Measurements from ENCODE around the gene PARD3B. TPM values are rescaled to one million over a fixed set of nuclear protein-coding genes. Genes with fewer than 3 reads are reported as not detected.

The PARD3B gene
- total and polyA plus RNA-seq, 9 donors, result 6.4 to 15.3 (median 7.5) TPM

DNA sequence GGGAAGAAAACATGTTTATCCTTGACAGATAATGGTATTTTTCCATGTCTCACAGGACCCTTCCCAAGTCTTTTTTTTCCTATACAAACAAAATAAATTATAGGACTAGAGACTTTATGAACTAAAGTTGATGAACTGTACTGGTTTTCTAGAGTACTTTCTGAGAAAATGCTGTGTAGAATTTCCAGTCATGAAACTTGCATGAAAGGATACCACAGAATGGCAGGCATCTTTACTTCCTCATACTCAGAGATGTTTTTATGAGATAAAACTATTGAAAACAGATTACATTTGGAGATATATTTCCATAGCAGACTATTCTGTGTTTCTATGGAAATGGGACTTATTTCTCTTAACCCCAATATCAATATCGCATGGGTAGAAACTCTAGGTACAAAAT, 403.5 kb downstream of the PARD3B start:
- Histone ChIP-seq H3K27ac (ENCODE audit: low read length) (no peak overlapping the region), H3K27me3 (ENCODE audit: control insufficient read depth, insufficient read depth, low read length) (no peaks in the 10 kb centered on the region), H3K36me3 (ENCODE audit: control insufficient read depth, insufficient read depth, low read length) (no peaks in the 10 kb centered on the region), H3K4me3 (ENCODE audit: low read length) (no peak overlapping the region), H3K4me1 (ENCODE audit: control insufficient read depth, insufficient read depth, low read length) (no peaks in the 10 kb centered on the region), H3K9me3 (replicated peaks; ENCODE audit: control insufficient read depth, low read depth, low read length) (peaks cover 2% of the 10 kb centered on the region)
- WGBS (ENCODE audit: insufficient coverage), result no CpG with 5 or more reads among the region's 1 CpG
- DNase-seq, result no peak

DNA sequence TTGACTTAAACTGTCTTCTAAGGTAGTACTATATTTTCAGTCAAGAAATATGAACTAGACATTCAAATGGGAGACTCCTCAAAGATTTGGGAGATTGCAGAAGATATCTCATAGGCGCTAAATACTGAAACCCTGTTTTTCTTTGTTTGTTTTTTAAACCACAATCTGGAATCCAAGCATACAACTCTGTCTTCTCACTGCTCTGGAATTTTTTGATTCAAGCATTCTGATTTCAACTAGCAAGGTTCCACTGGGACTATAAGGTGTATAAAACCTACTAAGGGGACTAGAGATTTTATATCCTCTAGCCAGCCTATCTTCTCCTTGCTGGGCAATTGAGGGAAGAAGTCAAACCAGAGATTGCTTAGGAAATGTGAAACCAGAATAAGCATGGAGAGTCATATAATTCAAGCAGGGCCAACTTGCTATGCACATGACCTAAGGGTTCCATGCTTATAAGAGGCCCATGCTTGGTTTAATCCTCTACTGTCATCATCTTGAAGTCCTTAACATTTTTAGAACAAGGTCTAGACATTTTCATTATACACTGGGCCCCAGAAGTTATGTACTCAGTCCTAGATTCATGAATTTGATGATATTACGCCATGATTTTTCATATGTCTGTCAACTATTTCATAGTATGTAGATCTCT, 405.5 kb downstream of the PARD3B start:
- Histone ChIP-seq H3K36me3 (ENCODE audit: control insufficient read depth, insufficient read depth, low read length) (no peaks in the 10 kb centered on the region), H3K9me3 (replicated peaks; ENCODE audit: control insufficient read depth, low read depth, low read length) (no peaks in the 10 kb centered on the region), H3K27me3 (ENCODE audit: control insufficient read depth, insufficient read depth, low read length) (no peaks in the 10 kb centered on the region), H3K4me3 (ENCODE audit: low read length) (no peak overlapping the region), H3K27ac (ENCODE audit: low read length) (no peak overlapping the region), H3K4me1 (ENCODE audit: control insufficient read depth, insufficient read depth, low read length) (no peaks in the 10 kb centered on the region)
- WGBS (ENCODE audit: insufficient coverage), result no CpG with 5 or more reads among the region's 2 CpGs
- DNase-seq, result no peak

GRCh38 chr2:204958371-204958770, 413.1 kb downstream of the PARD3B start:
- no peak overlapping the region for H3K27ac ChIP-seq (ENCODE audit: low read length)
- no peaks in the 10 kb centered on the region for H3K27me3 ChIP-seq (ENCODE audit: control insufficient read depth, insufficient read depth, low read length)
- H3K9me3 ChIP-seq (replicated peaks; ENCODE audit: control insufficient read depth, low read depth, low read length), result no peaks in the 10 kb centered on the region
- no CpG with 5 or more reads among the region's 1 CpG for whole genome bisulfite sequencing (ENCODE audit: insufficient coverage)
- H3K4me3 ChIP-seq (ENCODE audit: low read length), result no peak overlapping the region
- DNase-seq, result no peak
- no peaks in the 10 kb centered on the region for H3K4me1 ChIP-seq (ENCODE audit: control insufficient read depth, insufficient read depth, low read length)
- H3K36me3 ChIP-seq (ENCODE audit: control insufficient read depth, insufficient read depth, low read length), result no peaks in the 10 kb centered on the region

DNA sequence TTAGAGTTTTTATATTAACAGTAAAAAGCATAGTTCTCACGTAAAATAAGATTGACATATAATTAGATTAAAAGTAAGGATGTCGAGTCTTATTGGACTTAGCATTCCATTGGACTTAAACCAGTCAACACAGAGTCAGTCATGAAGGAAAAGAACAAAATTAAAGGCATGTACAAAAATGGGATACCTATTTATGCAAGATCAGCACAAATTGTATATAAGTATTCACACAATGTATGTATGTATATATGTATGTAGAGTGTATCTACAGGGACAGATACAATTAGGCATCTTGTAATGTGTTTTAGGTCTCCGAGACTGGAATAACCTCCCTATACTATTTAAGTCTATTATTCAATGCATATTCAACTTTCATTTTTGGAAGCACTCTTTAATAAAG, 419.1 kb downstream of the PARD3B start:
- Histone ChIP-seq H3K4me3 (ENCODE audit: low read length) (no peak overlapping the region), H3K4me1 (ENCODE audit: control insufficient read depth, insufficient read depth, low read length) (peaks cover 4% of the 10 kb centered on the region), H3K27me3 (ENCODE audit: control insufficient read depth, insufficient read depth, low read length) (no peaks in the 10 kb centered on the region), H3K36me3 (ENCODE audit: control insufficient read depth, insufficient read depth, low read length) (no peaks in the 10 kb centered on the region), H3K27ac (ENCODE audit: low read length) (no peak overlapping the region), H3K9me3 (replicated peaks; ENCODE audit: control insufficient read depth, low read depth, low read length) (no peaks in the 10 kb centered on the region)
- DNase-seq, result no peak
- no CpG with 5 or more reads among the region's 3 CpGs for WGBS (ENCODE audit: insufficient coverage)

- Histone ChIP-seq H3K36me3 (ENCODE audit: control insufficient read depth, insufficient read depth, low read length) (no peaks in the 10 kb centered on the region), H3K4me3 (ENCODE audit: low read length) (no peak overlapping the region), H3K9me3 (replicated peaks; ENCODE audit: control insufficient read depth, low read depth, low read length) (no peaks in the 10 kb centered on the region), H3K27me3 (ENCODE audit: control insufficient read depth, insufficient read depth, low read length) (no peaks in the 10 kb centered on the region), H3K4me1 (ENCODE audit: control insufficient read depth, insufficient read depth, low read length) (peaks cover 4% of the 10 kb centered on the region), H3K27ac (ENCODE audit: low read length) (no peak overlapping the region)
- WGBS (ENCODE audit: insufficient coverage), result no CpG with 5 or more reads among the region's 5 CpGs
- no peak for DNase-seq
Observed at GRCh38 chr2:204966245-204966644, 421.0 kb downstream of the PARD3B start.

GRCh38 chr2:204967199-204967960, 422.1 kb downstream of the PARD3B start:
- DNase-seq, result peak; percentile 3
- Histone ChIP-seq H3K4me3 (ENCODE audit: low read length) (no peak overlapping the region), H3K9me3 (replicated peaks; ENCODE audit: control insufficient read depth, low read depth, low read length) (no peaks in the 10 kb centered on the region), H3K27me3 (ENCODE audit: control insufficient read depth, insufficient read depth, low read length) (no peaks in the 10 kb centered on the region), H3K4me1 (ENCODE audit: control insufficient read depth, insufficient read depth, low read length) (peaks cover 4% of the 10 kb centered on the region), H3K27ac (ENCODE audit: low read length) (no peak overlapping the region), H3K36me3 (ENCODE audit: control insufficient read depth, insufficient read depth, low read length) (no peaks in the 10 kb centered on the region)
- 42% methylated on average over 3 of the region's 7 CpGs for WGBS (ENCODE audit: insufficient coverage)

DNA sequence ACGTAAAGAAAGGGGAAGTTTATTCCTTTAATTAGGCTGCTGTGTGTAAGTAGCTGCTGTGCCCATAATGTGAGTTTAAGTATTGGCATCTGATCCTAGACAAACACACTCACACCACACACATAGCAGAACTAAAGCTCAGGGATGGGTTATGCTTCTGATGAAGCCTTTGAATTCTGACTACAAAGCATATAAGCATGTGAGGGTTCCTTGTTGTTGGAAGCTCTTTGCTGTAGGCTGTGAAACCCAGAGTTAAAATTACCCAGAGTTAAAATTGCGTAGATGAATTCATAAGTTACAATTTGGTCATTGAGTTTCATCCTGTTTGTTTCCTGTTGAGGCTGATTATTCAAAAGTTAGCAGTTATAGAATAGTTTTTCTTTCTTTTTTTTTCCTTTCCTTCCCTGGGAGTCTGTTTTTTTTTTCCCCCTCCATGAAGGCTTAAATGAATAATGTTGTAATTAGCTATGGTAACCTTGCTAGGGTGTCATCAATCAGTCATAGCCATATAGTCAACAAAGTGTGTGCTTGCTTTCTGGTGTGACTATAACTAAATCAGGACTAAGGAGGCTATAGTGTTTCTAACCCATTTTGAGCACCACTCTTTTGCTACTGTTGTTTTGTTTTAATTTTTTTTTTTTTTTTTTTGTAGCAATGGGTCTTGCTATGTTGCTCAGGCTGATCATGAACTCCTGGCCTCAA, 426.1 kb downstream of the PARD3B start:
- DNase-seq, result no peak
- WGBS (ENCODE audit: insufficient coverage), result no CpG with 5 or more reads among the region's 2 CpGs

GRCh38 chr2:204972161-204972560, 426.9 kb downstream of the PARD3B start:
- H3K9me3 ChIP-seq (replicated peaks; ENCODE audit: control insufficient read depth, low read depth, low read length), result no peaks in the 10 kb centered on the region
- no peak for DNase-seq
- no peak overlapping the region for H3K27ac ChIP-seq (ENCODE audit: low read length)
- peaks cover 2% of the 10 kb centered on the region for H3K4me1 ChIP-seq (ENCODE audit: control insufficient read depth, insufficient read depth, low read length)
- no peak overlapping the region for H3K4me3 ChIP-seq (ENCODE audit: low read length)
- H3K27me3 ChIP-seq (ENCODE audit: control insufficient read depth, insufficient read depth, low read length), result no peaks in the 10 kb centered on the region
- H3K36me3 ChIP-seq (ENCODE audit: control insufficient read depth, insufficient read depth, low read length), result no peaks in the 10 kb centered on the region

More for the DNA sequence above, 426.1 kb downstream of the PARD3B start:
- no peaks in the 10 kb centered on the region for H3K36me3 ChIP-seq (ENCODE audit: control insufficient read depth, insufficient read depth, low read length)
- no peak overlapping the region for H3K27ac ChIP-seq (ENCODE audit: low read length)
- H3K4me3 ChIP-seq (ENCODE audit: low read length), result no peak overlapping the region
- H3K4me1 ChIP-seq (ENCODE audit: control insufficient read depth, insufficient read depth, low read length), result peaks cover 4% of the 10 kb centered on the region
- H3K9me3 ChIP-seq (replicated peaks; ENCODE audit: control insufficient read depth, low read depth, low read length), result no peaks in the 10 kb centered on the region
- H3K27me3 ChIP-seq (ENCODE audit: control insufficient read depth, insufficient read depth, low read length), result no peaks in the 10 kb centered on the region

DNA sequence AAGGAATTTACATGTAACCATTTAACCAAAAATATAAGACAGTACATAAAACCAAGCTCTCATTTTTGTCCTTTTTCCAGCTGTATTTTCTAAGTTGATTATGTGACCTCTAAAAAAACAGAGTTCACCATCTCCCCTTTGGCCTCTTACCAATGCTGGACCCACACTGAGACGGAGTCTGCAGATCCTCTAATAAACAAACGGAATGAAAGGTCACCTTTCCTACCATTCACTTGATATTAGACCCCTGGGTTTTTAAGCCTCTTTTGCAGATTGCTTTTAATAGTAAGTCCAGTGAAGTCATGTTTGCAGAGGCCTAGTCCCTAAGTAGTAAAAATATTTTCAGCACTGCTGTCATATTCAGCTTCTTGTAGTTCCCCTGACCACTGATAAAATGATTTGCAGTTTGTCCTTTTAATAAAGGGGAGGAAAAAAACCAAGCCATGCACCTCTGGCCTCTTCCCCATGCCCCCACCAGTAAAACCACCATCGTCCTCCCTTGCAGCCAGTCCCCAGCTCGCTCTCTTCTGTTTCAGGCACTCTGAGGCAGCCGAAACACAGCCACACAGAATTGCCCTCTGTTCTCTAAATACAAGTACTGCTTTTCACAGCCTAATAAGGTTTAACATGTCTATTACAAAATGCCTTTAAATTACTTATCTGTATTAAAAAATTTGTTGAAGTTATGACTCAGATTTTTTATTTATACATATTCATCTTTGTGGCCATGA, 427.5 kb downstream of the PARD3B start:
- H3K27ac ChIP-seq (ENCODE audit: low read length), result peak overlapping the region; percentile 13
- no peaks in the 10 kb centered on the region for H3K36me3 ChIP-seq (ENCODE audit: control insufficient read depth, insufficient read depth, low read length)
- no peaks in the 10 kb centered on the region for H3K9me3 ChIP-seq (replicated peaks; ENCODE audit: control insufficient read depth, low read depth, low read length)
- 60% methylated on average over 1 of the region's 5 CpGs for WGBS (ENCODE audit: insufficient coverage)
- DNase-seq, result peak; percentile 20
- no peak overlapping the region for H3K4me3 ChIP-seq (ENCODE audit: low read length)
- H3K27me3 ChIP-seq (ENCODE audit: control insufficient read depth, insufficient read depth, low read length), result no peaks in the 10 kb centered on the region
- no peaks in the 10 kb centered on the region for H3K4me1 ChIP-seq (ENCODE audit: control insufficient read depth, insufficient read depth, low read length)

- no peak for DNase-seq
- no peaks in the 10 kb centered on the region for H3K36me3 ChIP-seq (ENCODE audit: control insufficient read depth, insufficient read depth, low read length)
- H3K4me3 ChIP-seq (ENCODE audit: low read length), result no peak overlapping the region
- no CpG with 5 or more reads among the region's 2 CpGs for WGBS (ENCODE audit: insufficient coverage)
- H3K9me3 ChIP-seq (replicated peaks; ENCODE audit: control insufficient read depth, low read depth, low read length), result no peaks in the 10 kb centered on the region
- H3K27me3 ChIP-seq (ENCODE audit: control insufficient read depth, insufficient read depth, low read length), result no peaks in the 10 kb centered on the region
- H3K27ac ChIP-seq (ENCODE audit: low read length), result no peak overlapping the region
- H3K4me1 ChIP-seq (ENCODE audit: control insufficient read depth, insufficient read depth, low read length), result no peaks in the 10 kb centered on the region
Observed at GRCh38 chr2:204973616-204974015, 428.3 kb downstream of the PARD3B start.
